ENCODE measurements around the gene KSR2.

The KSR2 gene

GRCh38 chr12:117466677-117467362 is 502.0 kb downstream of the KSR2 start:
- H3K4me3 ChIP-seq (replicated peaks; ENCODE audit: low read depth, low read length), result no peak overlapping the region
- DNase-seq (ENCODE audit: extremely low read depth, low read depth), result no peak
- no peak for TF ChIP-seq CTCF (IDR thresholded peaks at IDR 0.05; ENCODE audit: low read depth, low read length, missing control alignments)

GRCh38 chr12:117461732-117462131 is 507.1 kb downstream of the KSR2 start:
- no peak for DNase-seq (ENCODE audit: extremely low read depth, low read depth)
- no peak overlapping the region for H3K4me3 ChIP-seq (replicated peaks; ENCODE audit: low read depth, low read length)
- TF ChIP-seq CTCF (IDR thresholded peaks at IDR 0.05; ENCODE audit: low read depth, low read length, missing control alignments), result no peak

DNA sequence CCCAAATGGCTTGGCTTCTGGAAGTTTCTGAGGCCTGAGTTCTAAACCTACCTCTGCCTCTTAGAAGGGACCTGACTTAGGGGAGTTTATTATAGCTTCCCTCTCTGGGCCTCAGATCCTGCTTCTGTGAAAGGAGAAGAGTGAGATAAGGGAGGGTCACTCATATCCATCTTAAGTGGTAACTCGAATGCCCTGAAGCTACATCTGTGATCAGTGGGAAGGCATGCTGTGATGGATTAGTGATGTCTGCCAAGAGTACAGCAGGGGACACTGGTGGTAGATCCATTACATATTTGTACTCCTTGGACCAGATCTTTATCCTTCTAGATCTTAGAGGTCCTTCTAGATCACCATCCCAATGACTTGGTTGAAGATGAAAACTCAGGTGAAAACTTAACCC is 509.6 kb downstream of the KSR2 start:
- TF ChIP-seq CTCF (IDR thresholded peaks at IDR 0.05; ENCODE audit: low read depth, low read length, missing control alignments), result no peak
- no peak for DNase-seq (ENCODE audit: extremely low read depth, low read depth)
- no peak overlapping the region for H3K4me3 ChIP-seq (replicated peaks; ENCODE audit: low read depth, low read length)

DNA sequence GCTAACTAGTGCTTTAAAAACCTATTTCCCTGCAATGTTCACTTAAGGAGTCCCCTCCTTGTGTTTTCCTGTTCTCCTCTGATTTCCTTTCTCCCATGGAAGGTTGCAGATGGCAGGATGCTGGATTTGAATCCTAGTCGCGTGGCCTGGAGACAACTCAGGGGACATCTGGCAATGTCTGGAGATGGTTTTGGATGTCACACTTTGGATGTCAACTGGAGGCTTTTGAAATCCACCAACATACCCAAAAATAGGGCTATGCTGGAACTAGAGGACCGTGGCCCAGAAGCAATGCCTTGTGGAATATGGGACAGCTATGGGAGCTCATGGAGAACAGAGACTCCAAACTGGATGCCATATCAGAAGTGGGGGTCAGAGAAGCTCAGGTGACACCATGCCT is 511.6 kb downstream of the KSR2 start:
- no peak for TF ChIP-seq CTCF (IDR thresholded peaks at IDR 0.05; ENCODE audit: low read depth, low read length, missing control alignments)
- H3K4me3 ChIP-seq (replicated peaks; ENCODE audit: low read depth, low read length), result no peak overlapping the region
- DNase-seq (ENCODE audit: extremely low read depth, low read depth), result no peak

DNA sequence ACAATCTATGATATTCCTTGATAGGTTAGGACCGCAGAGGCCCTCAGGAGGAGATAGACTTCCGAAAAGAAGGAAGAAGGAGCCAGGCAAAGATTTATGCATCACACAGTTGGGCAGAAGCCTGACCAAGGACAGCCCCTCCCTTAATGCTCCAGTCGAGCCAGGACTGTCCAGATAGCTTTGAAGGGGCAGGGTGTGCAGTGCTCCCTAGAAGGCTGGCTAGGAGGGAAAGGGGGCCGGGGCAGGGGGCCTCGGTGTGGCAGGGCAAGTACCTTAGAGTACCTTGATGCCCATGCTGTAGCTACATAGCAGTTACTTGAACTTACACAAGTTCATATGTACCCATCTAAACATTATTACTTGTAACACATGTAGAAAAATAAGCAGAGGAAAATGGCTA is 512.7 kb downstream of the KSR2 start:
- TF ChIP-seq CTCF (IDR thresholded peaks at IDR 0.05; ENCODE audit: low read depth, low read length, missing control alignments), result no peak
- no peak for DNase-seq (ENCODE audit: extremely low read depth, low read depth)
- no peak overlapping the region for H3K4me3 ChIP-seq (replicated peaks; ENCODE audit: low read depth, low read length)

GRCh38 chr12:117453961-117454360 is 514.8 kb downstream of the KSR2 start:
- no peak for TF ChIP-seq CTCF (IDR thresholded peaks at IDR 0.05; ENCODE audit: low read depth, low read length, missing control alignments)
- no peak overlapping the region for H3K4me3 ChIP-seq (replicated peaks; ENCODE audit: low read depth, low read length)
- DNase-seq (ENCODE audit: extremely low read depth, low read depth), result no peak

GRCh38 chr12:117452112-117452511 is 516.7 kb downstream of the KSR2 start:
- no peak for TF ChIP-seq CTCF (IDR thresholded peaks at IDR 0.05; ENCODE audit: low read depth, low read length, missing control alignments)
- no peak overlapping the region for H3K4me3 ChIP-seq (replicated peaks; ENCODE audit: low read depth, low read length)
- no peak for DNase-seq (ENCODE audit: extremely low read depth, low read depth)

All from HFF-Myc (cell line).